Neural crest cell (in vitro differentiated cells): ENCODE data around the gene RXFP4. TPM values are rescaled to one million over a fixed set of nuclear protein-coding genes. Genes with fewer than 3 reads are reported as not detected.
A peak's percentile ranks its signal among the peaks of the same experiment; 100 is the strongest.

Experiments used
- DNase-seq: peaks from one replicate; pipeline ENCODE4 v3.0.0; 2021; ENCODE audit warnings: low read depth, mixed read lengths, low spot score
- H3K27ac Mint-ChIP-seq: one replicate; pipeline ENCODE4 v1.8.0; 2021; ENCODE audit warnings: mild to moderate bottlenecking, mixed read lengths; ENCODE audit not compliant: unreplicated experiment
- H3K27me3 Mint-ChIP-seq: 2 replicates; pipeline ENCODE4 v1.8.0; 2021; ENCODE audit warnings: low read depth, mild to moderate bottlenecking, mixed read lengths
- H3K36me3 Mint-ChIP-seq: 2 replicates; pipeline ENCODE4 v1.8.0; 2021; ENCODE audit warnings: low read depth, mild to moderate bottlenecking, mixed read lengths
- H3K4me1 Mint-ChIP-seq: 2 replicates; pipeline ENCODE4 v1.8.0; 2021; ENCODE audit warnings: mixed read lengths
- H3K4me3 Mint-ChIP-seq: one replicate; pipeline ENCODE4 v1.8.0; 2021; ENCODE audit warnings: mild to moderate bottlenecking, mixed read lengths
- H3K9me3 Mint-ChIP-seq: 2 replicates; pipeline ENCODE4 v1.8.0; 2021; ENCODE audit warnings: mixed read lengths
- total RNA-seq: library from RNA; stranded (reverse); gene quantifications from 2 replicates; pipeline ENCODE4 v1.2.1, GENCODE V29; 2021
- TF ChIP-seq, protein P1 (sequence below): fragments of 200-600 bp; sonication (generic); conservative IDR thresholded peaks from 2 replicates; pipeline ENCODE4 v1.5.0; 2021; ENCODE audit warnings: antibody characterized with exemption, mild to moderate bottlenecking

The RXFP4 gene
- total RNA-seq, 1 donor from 2014 or later: not detected

DNA sequence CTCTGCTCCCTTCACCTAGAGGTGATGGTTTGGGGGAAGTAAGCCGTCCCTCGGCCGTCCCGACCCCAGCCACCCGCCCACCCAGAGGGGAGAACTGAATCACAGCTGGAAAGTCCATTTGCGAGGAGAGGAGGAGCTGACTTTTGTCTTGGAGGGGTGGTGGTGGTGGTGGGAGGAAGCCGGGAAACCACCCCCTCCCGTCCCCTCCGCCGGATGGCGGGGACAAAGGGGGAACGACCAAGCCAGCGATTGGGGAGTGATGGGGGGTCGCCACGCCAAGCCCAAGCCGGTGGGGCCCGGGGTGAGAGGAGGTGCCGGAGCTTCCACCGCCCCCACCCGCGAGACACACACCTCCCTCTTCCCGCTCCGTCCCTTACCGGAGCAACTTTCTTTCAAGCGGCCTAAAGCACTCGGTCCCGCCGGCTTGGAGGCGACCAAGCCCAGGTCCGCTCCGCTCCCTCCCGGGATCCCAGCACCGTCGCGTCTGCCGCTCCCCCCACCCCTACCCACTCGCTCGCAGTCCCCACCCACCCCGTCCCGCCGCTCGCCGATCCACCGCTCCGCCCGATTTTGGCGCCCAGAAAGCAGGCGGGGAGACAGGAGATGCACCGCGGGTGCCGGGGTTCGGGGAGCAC is 36.4 kb downstream of the RXFP4 start:
- TF ChIP-seq, protein P1, sequence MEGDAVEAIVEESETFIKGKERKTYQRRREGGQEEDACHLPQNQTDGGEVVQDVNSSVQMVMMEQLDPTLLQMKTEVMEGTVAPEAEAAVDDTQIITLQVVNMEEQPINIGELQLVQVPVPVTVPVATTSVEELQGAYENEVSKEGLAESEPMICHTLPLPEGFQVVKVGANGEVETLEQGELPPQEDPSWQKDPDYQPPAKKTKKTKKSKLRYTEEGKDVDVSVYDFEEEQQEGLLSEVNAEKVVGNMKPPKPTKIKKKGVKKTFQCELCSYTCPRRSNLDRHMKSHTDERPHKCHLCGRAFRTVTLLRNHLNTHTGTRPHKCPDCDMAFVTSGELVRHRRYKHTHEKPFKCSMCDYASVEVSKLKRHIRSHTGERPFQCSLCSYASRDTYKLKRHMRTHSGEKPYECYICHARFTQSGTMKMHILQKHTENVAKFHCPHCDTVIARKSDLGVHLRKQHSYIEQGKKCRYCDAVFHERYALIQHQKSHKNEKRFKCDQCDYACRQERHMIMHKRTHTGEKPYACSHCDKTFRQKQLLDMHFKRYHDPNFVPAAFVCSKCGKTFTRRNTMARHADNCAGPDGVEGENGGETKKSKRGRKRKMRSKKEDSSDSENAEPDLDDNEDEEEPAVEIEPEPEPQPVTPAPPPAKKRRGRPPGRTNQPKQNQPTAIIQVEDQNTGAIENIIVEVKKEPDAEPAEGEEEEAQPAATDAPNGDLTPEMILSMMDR: no peak
- H3K9me3 Mint-ChIP-seq: no peaks in the 10 kb centered on the region
- peak overlapping the region; percentile 98 for H3K27ac Mint-ChIP-seq
- H3K27me3 Mint-ChIP-seq: no peaks in the 10 kb centered on the region
- peaks cover 81% of the 10 kb centered on the region for H3K4me1 Mint-ChIP-seq
- peaks cover 3% of the 10 kb centered on the region for H3K36me3 Mint-ChIP-seq
- DNase-seq: no peak
- peak overlapping the region; percentile 98 for H3K4me3 Mint-ChIP-seq

DNA sequence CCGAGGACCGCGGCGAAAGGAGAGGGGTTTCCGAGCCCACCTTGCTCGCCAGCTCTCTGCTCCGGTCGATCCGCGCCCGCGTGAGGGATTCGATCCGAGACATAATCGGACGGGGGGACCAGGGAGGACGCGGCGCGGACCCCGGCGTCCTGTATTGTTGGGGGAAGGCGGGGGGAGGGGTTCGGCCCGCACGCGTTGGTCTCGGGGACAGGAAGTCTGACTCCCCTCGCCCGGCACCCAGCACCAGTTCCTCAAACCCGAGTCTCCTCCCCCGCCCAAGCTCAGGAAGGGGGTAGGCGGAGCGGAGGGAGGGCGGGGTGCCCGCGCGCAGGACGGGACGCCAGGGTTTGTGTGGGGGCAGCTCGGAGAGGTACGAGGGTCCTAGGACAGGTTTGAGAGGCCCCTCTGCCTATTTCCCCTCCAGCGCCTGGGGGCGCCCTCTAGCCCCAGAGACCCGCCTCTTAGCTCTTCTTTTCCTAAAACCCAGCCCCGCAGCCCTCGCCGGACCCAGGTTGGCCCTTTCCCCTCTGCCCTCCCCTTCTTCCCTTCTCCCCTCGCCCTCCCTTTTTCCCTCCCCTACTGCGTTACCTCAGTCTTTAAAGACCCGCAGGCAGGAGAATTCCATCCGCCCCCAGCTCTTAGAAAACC is 37.0 kb downstream of the RXFP4 start, which contains the start of gene ARHGEF2:
TSS of gene ARHGEF2 (minus strand) at position 223 of the 648 bp plus-strand sequence. CDS start at position 103, 120 bp downstream.
- TF ChIP-seq, protein P1: peak; percentile 50
- Mint-ChIP-seq H3K36me3 (no peaks in the 10 kb centered on the region), H3K4me3 (peak within 1 kb of the TSS; percentile 98), H3K27ac (peak within 1 kb of the TSS; percentile 98), H3K9me3 (no peaks in the 10 kb centered on the region), H3K27me3 (no peaks in the 10 kb centered on the region), H3K4me1 (peaks cover 80% of the 10 kb centered on the region)
- peak; percentile 55 for DNase-seq

DNA sequence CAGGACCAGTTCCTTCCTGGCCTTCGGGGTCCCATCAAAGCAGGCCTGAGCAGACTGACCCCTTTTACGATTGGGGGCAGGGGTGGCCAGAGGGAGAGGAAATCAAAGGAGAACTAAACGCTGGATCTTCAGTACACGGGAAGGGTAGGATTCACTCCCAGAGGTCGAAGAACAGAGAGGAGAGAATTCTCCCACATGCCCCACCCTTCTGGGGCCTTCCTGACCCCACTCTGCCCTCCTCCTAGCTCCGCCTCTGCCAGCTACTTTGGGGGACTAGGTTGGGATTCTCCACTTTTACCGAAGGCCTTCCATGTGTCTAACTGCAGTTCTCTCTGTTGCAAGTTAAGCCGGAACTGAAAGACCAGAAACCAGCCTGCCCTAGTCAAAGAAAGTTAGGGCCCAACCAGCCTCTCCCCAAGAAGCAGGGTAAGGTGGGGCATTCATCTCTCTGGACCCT is 37.6 kb downstream of the RXFP4 start:
- no peak for DNase-seq
- H3K4me1 Mint-ChIP-seq: peaks cover 85% of the 10 kb centered on the region
- TF ChIP-seq, protein P1: no peak

DNA sequence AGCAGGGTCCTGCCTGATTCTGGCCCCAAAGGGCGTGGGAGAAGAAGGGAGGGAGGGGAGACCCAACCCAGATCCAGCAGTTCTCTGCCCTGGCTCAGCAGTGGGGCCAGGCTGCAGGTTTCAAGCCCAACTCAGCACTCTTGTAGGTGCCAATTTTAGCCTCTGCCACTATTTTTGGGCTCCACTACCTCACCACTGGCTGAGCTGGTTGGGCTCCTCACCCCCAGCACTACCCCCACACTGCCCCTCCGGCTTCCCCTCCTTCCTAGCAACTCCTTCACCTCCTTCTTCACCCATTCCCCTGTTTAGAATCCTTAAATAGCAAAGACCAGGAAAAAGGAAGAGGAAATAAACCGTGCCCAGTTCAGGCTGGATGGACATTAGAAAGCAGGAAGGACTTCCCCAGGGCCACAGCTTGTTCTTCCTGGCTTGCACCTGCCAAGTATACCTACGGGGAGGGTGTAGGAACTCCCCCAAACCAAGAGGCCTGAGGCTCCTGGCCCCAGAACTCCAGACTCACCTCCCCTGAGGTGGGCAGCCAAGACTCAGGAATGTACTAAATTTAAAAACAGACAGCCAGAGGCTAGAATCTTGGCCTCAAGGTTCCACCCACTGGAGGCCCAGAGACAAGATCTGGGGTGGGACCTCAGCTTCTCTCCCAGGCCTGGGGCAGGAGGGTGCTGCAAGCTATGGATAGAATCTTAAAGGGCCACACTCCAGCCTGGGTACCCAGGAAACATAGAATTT is 38.3 kb downstream of the RXFP4 start:
- H3K36me3 Mint-ChIP-seq: no peaks in the 10 kb centered on the region
- DNase-seq: no peak
- H3K27ac Mint-ChIP-seq: peak overlapping the region; percentile 75
- no peaks in the 10 kb centered on the region for H3K9me3 Mint-ChIP-seq
- H3K4me1 Mint-ChIP-seq: peaks cover 83% of the 10 kb centered on the region
- TF ChIP-seq, protein P1: no peak
- H3K27me3 Mint-ChIP-seq: no peaks in the 10 kb centered on the region
- peak overlapping the region; percentile 98 for H3K4me3 Mint-ChIP-seq

More for the DNA sequence above, 37.6 kb downstream of the RXFP4 start:
- Mint-ChIP-seq H3K9me3 (no peaks in the 10 kb centered on the region), H3K4me3 (peak overlapping the region; percentile 98), H3K27ac (peak overlapping the region; percentile 97), H3K27me3 (no peaks in the 10 kb centered on the region), H3K36me3 (no peaks in the 10 kb centered on the region)

DNA sequence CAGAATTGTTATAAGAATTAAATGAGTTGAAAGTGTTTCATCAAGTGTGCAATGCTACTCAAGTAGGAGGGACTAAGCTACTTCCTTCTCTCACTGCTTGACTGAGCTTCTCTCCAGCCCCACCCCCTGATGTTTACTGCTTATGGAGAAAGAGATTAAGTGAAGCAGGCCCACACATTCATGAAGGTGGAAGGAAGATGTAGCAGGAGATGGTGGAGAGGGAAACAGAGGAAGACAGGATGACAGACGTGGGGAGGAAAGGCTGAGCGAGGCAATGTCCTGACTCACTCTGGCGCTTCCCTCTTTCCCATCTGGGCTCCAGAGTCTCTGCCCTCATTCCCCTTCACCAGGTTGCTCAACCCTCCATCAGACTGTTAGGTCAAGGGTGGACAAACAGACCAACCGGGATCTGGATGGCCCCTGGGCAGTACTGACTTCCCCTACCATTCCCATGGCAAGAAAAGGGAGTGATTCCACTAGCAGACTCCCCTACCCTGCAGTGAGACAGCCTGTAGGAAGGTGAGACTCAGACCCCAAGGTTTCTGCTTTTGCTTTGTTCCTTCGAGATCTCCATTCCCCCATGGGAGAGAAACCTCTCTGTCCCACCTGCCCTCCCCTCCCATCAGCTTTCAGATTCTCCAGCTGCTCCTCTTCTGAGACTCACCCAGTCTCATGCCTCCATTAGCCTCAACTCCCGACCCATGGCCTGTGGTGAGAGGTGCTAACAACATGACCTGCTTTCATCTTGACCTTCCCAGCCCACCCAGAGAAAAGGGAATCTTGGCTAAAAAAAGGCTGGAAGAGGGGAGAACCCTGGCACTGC is 40.0 kb downstream of the RXFP4 start:
- Mint-ChIP-seq H3K27ac (peak overlapping the region; percentile 43), H3K27me3 (no peaks in the 10 kb centered on the region), H3K9me3 (no peaks in the 10 kb centered on the region), H3K36me3 (no peaks in the 10 kb centered on the region), H3K4me1 (peaks cover 66% of the 10 kb centered on the region), H3K4me3 (peak overlapping the region; percentile 98)
- TF ChIP-seq, protein P1: no peak
- no peak for DNase-seq
